ENCODE data around the gene TET1. TPM values are rescaled to one million over a fixed set of nuclear protein-coding genes. Genes with fewer than 3 reads are reported as not detected.

Gene TET1
- total and polyA plus RNA-seq, 2 of the 13 experiments (the other 11 are each of a cell fraction or from before 2014, with no cell fraction given) = 6.9 to 7.3 TPM

- TF ChIP-seq ATF5 (CRISPR knock-in tag; IDR thresholded peaks at IDR 0.05; ENCODE audit: low read depth) (0 out of 2 replicates have a peak, but pooled peaks have one; percentile 30), HNF4A (CRISPR knock-in tag; IDR thresholded peaks at IDR 0.05) (peak; percentile 57), ZBTB3 (CRISPR knock-in tag; IDR thresholded peaks at IDR 0.05; ENCODE audit: borderline replicate concordance, low read depth) (no peak), ARNTL (CRISPR knock-in tag; IDR thresholded peaks at IDR 0.05) (no peak), ZNF20 (CRISPR knock-in tag; IDR thresholded peaks at IDR 0.05) (no peak), IRX3 (CRISPR knock-in tag; IDR thresholded peaks at IDR 0.05; ENCODE audit: borderline replicate concordance, low read depth) (no peak), MTA1 (CRISPR knock-in tag; IDR thresholded peaks at IDR 0.05; ENCODE audit: borderline replicate concordance) (peak; percentile 67; the same call in 1 of the 2 replicates), IKZF4 (CRISPR knock-in tag; IDR thresholded peaks at IDR 0.05; ENCODE audit: borderline replicate concordance, low read depth, not compliant biosample characterization) (peak; percentile 49), POLR2AphosphoS5 (IDR thresholded peaks at IDR 0.05; ENCODE audit: low read depth, low read length) (no peak), ELF4 (CRISPR knock-in tag; IDR thresholded peaks at IDR 0.05; ENCODE audit: borderline replicate concordance) (no peak), SP2 (CRISPR knock-in tag; IDR thresholded peaks at IDR 0.05) (no peak), ZNF674 (CRISPR knock-in tag; IDR thresholded peaks at IDR 0.05; ENCODE audit: low read depth) (no peak), ZNF570 (CRISPR knock-in tag; IDR thresholded peaks at IDR 0.05; ENCODE audit: borderline replicate concordance) (no peak), ATF6 (CRISPR knock-in tag; conservative IDR thresholded peaks at IDR 0.05) (no peak), YEATS2 (CRISPR knock-in tag; IDR thresholded peaks at IDR 0.05; ENCODE audit: borderline replicate concordance) (no peak), MIER2 (CRISPR knock-in tag; IDR thresholded peaks at IDR 0.05) (no peak), GABPA (IDR thresholded peaks at IDR 0.05; ENCODE audit: low read depth, low read length) (no peak), GABPA (CRISPR knock-in tag; IDR thresholded peaks at IDR 0.05; ENCODE audit: low read depth) (peak; percentile 59; the same call in 1 of the 2 replicates), THYN1 (CRISPR knock-in tag; IDR thresholded peaks at IDR 0.05; ENCODE audit: borderline replicate concordance, low read depth) (no peak), DZIP1 (CRISPR knock-in tag; IDR thresholded peaks at IDR 0.05) (no peak), KMT2A (CRISPR knock-in tag; IDR thresholded peaks at IDR 0.05) (no peak), ZNF430 (CRISPR knock-in tag; IDR thresholded peaks at IDR 0.05) (peak; percentile 36), KDM1A (CRISPR knock-in tag; IDR thresholded peaks at IDR 0.05) (peak; percentile 11; the same call in 1 of the 2 replicates), TRIM22 (IDR thresholded peaks at IDR 0.05) (no peak)
Measured at GRCh38 chr10:68598978-68599770, 39.0 kb downstream of the TET1 start (continued).

Measured in HepG2 (cell line).